COLO829 (cell line): ENCODE data around the gene CTNNA1.
"Not testable (repeated sequence)": the region's sequence is repeated elsewhere in the genome, so short reads cannot be mapped to it uniquely, and the experiment has no call there.

ENCODE experiments used
- DNase-seq: peaks from one replicate; pipeline ENCODE4 v3.0.0; 2012; ENCODE audit warnings: low spot score

Gene CTNNA1

GRCh38 chr5:138898299-138898698 lies 145.1 kb downstream of the CTNNA1 start:
- no peak for DNase-seq

- no peak for DNase-seq
Measured at GRCh38 chr5:138898742-138899141, 145.5 kb downstream of the CTNNA1 start.

GRCh38 chr5:138900281-138900965 lies 147.2 kb downstream of the CTNNA1 start:
- DNase-seq = peak; percentile 2

- DNase-seq = no peak
Measured at GRCh38 chr5:138901716-138902115, 148.5 kb downstream of the CTNNA1 start.

GRCh38 chr5:138903130-138903775 lies 150.0 kb downstream of the CTNNA1 start:
- no peak for DNase-seq

GRCh38 chr5:138905541-138905940 lies 152.3 kb downstream of the CTNNA1 start:
- DNase-seq = no peak

GRCh38 chr5:138909734-138910133 lies 156.5 kb downstream of the CTNNA1 start:
- DNase-seq = no peak

GRCh38 chr5:138910546-138911185 lies 157.4 kb downstream of the CTNNA1 start:
- no peak for DNase-seq

GRCh38 chr5:138911441-138911840 lies 158.2 kb downstream of the CTNNA1 start:
- DNase-seq = no peak

GRCh38 chr5:138912093-138912492 lies 158.9 kb downstream of the CTNNA1 start:
- DNase-seq = no peak

- DNase-seq = no peak
Measured at GRCh38 chr5:138913773-138914172, 160.5 kb downstream of the CTNNA1 start.

GRCh38 chr5:138914338-138914737 lies 161.1 kb downstream of the CTNNA1 start:
- DNase-seq = no peak

- DNase-seq = no peak
Measured at GRCh38 chr5:138918686-138919085, 165.5 kb downstream of the CTNNA1 start.

GRCh38 chr5:138920181-138920580 lies 167.0 kb downstream of the CTNNA1 start:
- DNase-seq = no peak

- not testable (repeated sequence) for DNase-seq
Measured at GRCh38 chr5:138921362-138921761, 168.1 kb downstream of the CTNNA1 start.

GRCh38 chr5:138922494-138922893 lies 169.3 kb downstream of the CTNNA1 start:
- no peak for DNase-seq

GRCh38 chr5:138925090-138925635 lies 171.9 kb downstream of the CTNNA1 start:
- no peak for DNase-seq

GRCh38 chr5:138926257-138926656 lies 173.0 kb downstream of the CTNNA1 start:
- DNase-seq = no peak

GRCh38 chr5:138926688-138927448 lies 173.6 kb downstream of the CTNNA1 start:
- DNase-seq = no peak

- no peak for DNase-seq
Measured at GRCh38 chr5:138927544-138927943, 174.3 kb downstream of the CTNNA1 start.

- no peak for DNase-seq
Measured at GRCh38 chr5:138927979-138928378, 174.8 kb downstream of the CTNNA1 start.

- peak; percentile 96 for DNase-seq
Measured at GRCh38 chr5:138929571-138929955, 176.3 kb downstream of the CTNNA1 start.
